B cell (primary cell): Measurements from ENCODE around the gene PACSIN1.

ENCODE experiments used
- CTCF ChIP-seq: fragments of 200-600 bp; IDR thresholded peaks from one replicate; pipeline ENCODE4 v1.8.0; 2022; ENCODE audit warnings: antibody characterized with exemption, mild to moderate bottlenecking
- EZH2 ChIP-seq: IDR thresholded peaks from 2 replicates; pipeline ENCODE4 v1.6.1; 2012; ENCODE audit warnings: borderline replicate concordance, low read depth, mild to moderate bottlenecking, moderate library complexity, low read length; ENCODE audit not compliant: insufficient read depth, poor library complexity, severe bottlenecking

- TF ChIP-seq CTCF (no peak), EZH2 (no peak)
Observed at GRCh38 chr6:34536251-34536958, 70.5 kb downstream of the PACSIN1 start.
